Heart left ventricle (tissue), 16 donors: ENCODE data around the gene FUBP1. TPM values are rescaled to one million over a fixed set of nuclear protein-coding genes. Genes with fewer than 3 reads are reported as not detected.

Experiments used
- ATAC-seq, 4 donors: fragments of 200-7000 bp; cut with Tn5 transposase; one replicate each; pipeline ENCODE4 v1.9.1; 2020 to 2022; ENCODE audit warnings: moderate library complexity in 4 of 4, mild to moderate bottlenecking in 3 of 4, moderate number of reproducible peaks in 1 of 4
- DNase-seq, 5 donors: peaks; one replicate each; pipeline ENCODE4 v3.0.0-alpha.2; 2020
- H3K27ac ChIP-seq, 12 donors: fragments of 200-600 bp; sonication (generic) in 4 of 12; one replicate each; pipeline versions ENCODE4 v1.5.0 to v1.8.0; 2016 to 2022; ENCODE audit warnings: mild to moderate bottlenecking in 2 of 12
- H3K27me3 ChIP-seq, 9 donors: fragments of 200-600 bp; sonication (generic) in 2 of 9; one replicate each; pipeline versions ENCODE4 v1.5.1 to v1.8.0; 2016 to 2022; ENCODE audit warnings: mild to moderate bottlenecking in 3 of 9
- H3K36me3 ChIP-seq, 9 donors: fragments of 200-600 bp; sonication (generic) in 2 of 9; one replicate each; pipeline versions ENCODE4 v1.5.0 to v1.8.0; 2018 to 2022; ENCODE audit warnings: mild to moderate bottlenecking in 2 of 9
- H3K4me1 ChIP-seq, 12 donors: fragments of 200-600 bp; sonication (generic) in 4 of 12; one replicate each; pipeline versions ENCODE4 v1.5.0 to v1.8.0; 2016 to 2022; ENCODE audit warnings: mild to moderate bottlenecking in 3 of 12
- H3K4me3 ChIP-seq, 12 donors: fragments of 200-600 bp; sonication (generic) in 4 of 12; one replicate each; pipeline versions ENCODE4 v1.5.0 to v1.8.0; 2017 to 2022; ENCODE audit warnings: mild to moderate bottlenecking in 9 of 12, moderate library complexity in 4 of 12
- H3K9me3 ChIP-seq, 12 donors: fragments of 200-600 bp; sonication (generic) in 4 of 12; one replicate each; pipeline versions ENCODE4 v1.5.0 to v1.8.0; 2016 to 2022; ENCODE audit warnings: mild to moderate bottlenecking in 1 of 12
- CTCF ChIP-seq, 12 donors: fragments of 200-600 bp; sonication (generic) in 4 of 12; IDR thresholded peaks; one replicate each; pipeline versions ENCODE4 v1.5.0 to v1.8.0; 2018 to 2022; ENCODE audit warnings: antibody characterized with exemption in 12 of 12, mild to moderate bottlenecking in 5 of 12
- POLR2A ChIP-seq, 2 donors: fragments of 450-650 bp; IDR thresholded peaks; one replicate each; pipeline ENCODE4 v1.6.1; 2017; ENCODE audit warnings: antibody characterized with exemption in 2 of 2, mild to moderate bottlenecking in 2 of 2, moderate library complexity in 2 of 2
- WGBS, 4 donors: extraction: QIAGEN DNeasy Blood & Tissue Kit in 2 of 4; methylation state at CpG; one replicate each; pipeline versions ENCODE4 v1.1.5 to v1.1.7; 2013 to 2018; 5-methylcytosine and 5-hydroxymethylcytosine counted together
- intact Hi-C, 10 donors: fragments of 100-400 bp; cut with DNase I; formaldehyde crosslinking; loops; one replicate each; pipeline versions ENCODE4 v1.11.1 to v1.14.2; 2022
- polyA plus RNA-seq, 2 donors: library from polyadenylated mRNA; stranded (reverse); fragments of 200-250 nt; gene quantifications; one replicate each; pipeline ENCODE4 v1.2.3, GENCODE V29; 2013
- total RNA-seq, 9 donors: library from RNA; depleted of rRNA in 2 of 9; stranded (reverse); fragments of >200 nt in 2 of 9; fragmentation: NEBNext Ultra II Directional in 3 of 9; extraction: Animal tissue kit (Norgen Biotek cat#: 25700) in 3 of 9; gene quantifications; one replicate each; pipeline versions ENCODE4 v1.1.0 to v1.2.4, GENCODE V29; 2016 to 2023
- donor health status: ischemic (EF 13 %, LVEDD 7.1; RV severe dilation, severe dysfunction).
- donor health status: healthy with polysubstance abuse.
- donor health status: DM: no; HTN: yes; CAD: no.
- donor health status: DM: no; HTN: no; CAD: no.
- donor health status: ischemic (EF 25% LVEDD 6.9; RV normal size, moderate dysfunction).
- donor health status: ischemic (EF 25% LVEDD 5.7; RV mildly dilated, moderate dysfunction).
- donor health status: healthy.
- donor health status: DM: yes; HTN: yes; CAD: no.
- donor health status: ischemic (EF 35%, LVEDD 5.7; RV mildly dilated, moderate dysfunction).
- donor health status: nonischemic (EF 11% LVEDD 7.7; RV severe dilation, severe dysfunction).
- donor health status: DM: yes; HTN: yes; CAD: no.
- donor health status: PGD.
- donor health status: ischemic (EF 29% LVEDD 5.4; RV normal size, mild dysfunction).
- donor health status: nonischemic (EF 23%, LVEDD 6.1; RV moderate dilation, normal function).

FUBP1 gene
- total and polyA plus RNA-seq, 11 donors: 27.0 to 78.9 (median 54.1) TPM

- no peaks in the 10 kb centered on the region for H3K27me3 ChIP-seq
- peak overlapping the region in 8 of 12 donors; percentile 2 to 39 (median 22) for H3K27ac ChIP-seq
- 69 to 75% (median 73%) methylated on average over 2 of the region's 2 CpGs for WGBS, 4 donors
- H3K36me3 ChIP-seq: peaks cover 0 to 33% (median 28%) of the 10 kb centered on the region in 9 donors
- no peak for DNase-seq
- no peak for ATAC-seq
- H3K4me3 ChIP-seq: peak overlapping the region in 7 of 12 donors; percentile 12 to 73 (median 66)
- H3K4me1 ChIP-seq: peaks cover 0 to 60% (median 28%) of the 10 kb centered on the region in 12 donors
- intact Hi-C loops: loop anchor here in 1 of 10 donors (5.0 kb wide), 1 partner anchor 34 kb away; the partner anchor contains the start of gene FUBP1
- TF ChIP-seq POLR2A (IDR thresholded peaks at IDR 0.05) (no peak), CTCF (IDR thresholded peaks at IDR 0.05) (no peak)
- no peaks in the 10 kb centered on the region for H3K9me3 ChIP-seq
Observed at GRCh38 chr1:78011050-78011449, 32.2 kb upstream of the FUBP1 start.

DNA sequence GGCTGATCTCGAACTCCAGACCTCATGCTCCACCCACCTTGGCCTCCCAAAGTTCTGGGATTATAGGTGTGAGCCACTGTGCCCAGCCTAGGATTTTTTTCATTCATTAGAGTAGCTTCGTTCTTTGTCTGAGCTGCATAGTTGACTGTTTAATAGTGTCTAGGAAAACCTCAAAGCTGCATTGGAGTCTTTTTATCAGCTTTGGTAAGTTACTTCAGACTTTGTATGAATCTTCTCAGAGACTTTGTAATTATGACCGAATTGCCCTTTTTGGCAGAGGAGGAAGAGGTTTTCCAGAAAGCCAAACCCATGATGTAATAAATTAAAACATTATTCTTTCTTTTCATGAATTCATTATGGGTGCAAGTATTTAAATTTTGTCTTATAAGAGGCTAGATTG, 31.0 kb upstream of the FUBP1 start:
- DNase-seq (no peak), ATAC-seq (peak in 1 of 4 donors; percentile 32)
- H3K27me3 ChIP-seq: no peaks in the 10 kb centered on the region
- H3K36me3 ChIP-seq: peaks cover 0 to 22% (median 21%) of the 10 kb centered on the region in 9 donors
- intact Hi-C loops: loop anchor here in 5 of 10 donors (5.0 to 10.0 kb wide), 3 partner anchors 33 to 105 kb away; partner anchors contain the start of genes GIPC2 (in 3 of the 5) and FUBP1 (in 1 of the 5)
- H3K4me1 ChIP-seq: peaks cover 0 to 58% (median 27%) of the 10 kb centered on the region in 12 donors
- H3K27ac ChIP-seq: peak overlapping the region in 9 of 12 donors; percentile 7 to 39 (median 19)
- no peak for TF ChIP-seq CTCF (IDR thresholded peaks at IDR 0.05)
- TF ChIP-seq POLR2A (IDR thresholded peaks at IDR 0.05): no peak
- WGBS, 4 donors: 40 to 69% (median 51%) methylated on average over 3 of the region's 3 CpGs
- H3K9me3 ChIP-seq: no peaks in the 10 kb centered on the region
- H3K4me3 ChIP-seq: peak overlapping the region in 8 of 12 donors; percentile 56 to 73 (median 66)

- no peak for ATAC-seq
- peak overlapping the region in 9 of 12 donors; percentile 56 to 73 (median 66) for H3K4me3 ChIP-seq
- H3K9me3 ChIP-seq: no peaks in the 10 kb centered on the region
- intact Hi-C loops: loop anchor here in 4 of 10 donors (5.0 to 10.0 kb wide), 2 partner anchors 38 to 106 kb away; partner anchors contain the start of gene GIPC2 (in 3 of the 4)
- 62 to 77% (median 65%) methylated on average over 3 of the region's 3 CpGs for WGBS, 4 donors
- H3K27ac ChIP-seq: peak overlapping the region in 5 of 12 donors; percentile 7 to 39 (median 28)
- no peak for DNase-seq
- no peaks in the 10 kb centered on the region for H3K27me3 ChIP-seq
- TF ChIP-seq CTCF (IDR thresholded peaks at IDR 0.05) (no peak), POLR2A (IDR thresholded peaks at IDR 0.05) (no peak)
- H3K4me1 ChIP-seq: peaks cover 0 to 52% (median 25%) of the 10 kb centered on the region in 12 donors
- peaks cover 0 to 16% (median 15%) of the 10 kb centered on the region in 9 donors for H3K36me3 ChIP-seq
Observed at GRCh38 chr1:78009276-78009675, 30.4 kb upstream of the FUBP1 start.

DNA sequence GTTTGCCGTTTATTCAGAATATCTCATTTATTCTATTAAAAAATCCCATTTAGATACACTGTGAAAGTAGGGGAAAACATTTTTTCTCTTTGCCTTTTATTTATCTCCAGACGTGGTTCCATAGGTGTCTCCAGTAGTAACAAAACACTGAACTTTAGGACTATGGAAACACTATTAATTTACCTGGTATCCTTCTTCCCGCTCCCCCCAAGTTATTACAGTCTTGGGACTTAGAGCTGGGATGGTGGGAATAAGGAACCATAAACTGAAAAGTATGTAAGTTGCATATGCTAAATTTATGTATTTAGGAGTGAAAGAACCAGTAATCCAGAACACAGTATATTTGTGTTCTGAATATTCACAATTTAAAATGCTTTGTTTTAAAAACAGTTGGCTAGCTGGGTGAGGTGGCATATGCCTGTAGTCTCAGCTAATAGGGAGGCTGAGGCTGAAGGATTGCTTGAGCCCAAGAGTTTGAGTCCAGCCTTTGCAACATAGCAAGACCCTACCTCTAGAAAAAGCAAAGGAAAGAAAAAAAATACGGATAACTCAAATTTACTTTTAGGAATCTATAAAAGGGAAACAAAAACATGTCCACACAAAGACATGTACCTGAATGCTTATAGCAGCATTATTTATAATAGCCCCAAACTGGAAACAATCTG, 28.9 kb upstream of the FUBP1 start:
- DNase-seq: no peak
- Histone ChIP-seq H3K4me3 (peak overlapping the region in 11 of 12 donors; percentile 53 to 73 (median 66)), H3K27ac (peak overlapping the region in 5 of 12 donors; percentile 6 to 96 (median 92)), H3K9me3 (no peaks in the 10 kb centered on the region), H3K27me3 (no peaks in the 10 kb centered on the region), H3K36me3 (peaks cover 0 to 3% (median under 1%) of the 10 kb centered on the region in 9 donors), H3K4me1 (peaks cover 0 to 58% (median 32%) of the 10 kb centered on the region in 12 donors)
- intact Hi-C loops: loop anchor here in 4 of 10 donors (5.0 to 10.0 kb wide), 2 partner anchors 39 to 107 kb away; partner anchors contain the start of gene GIPC2 (in 3 of the 4)
- no peak for ATAC-seq
- TF ChIP-seq CTCF (IDR thresholded peaks at IDR 0.05) (no peak), POLR2A (IDR thresholded peaks at IDR 0.05) (no peak)
- WGBS, 4 donors: 53 to 75% (median 62%) methylated on average over 4 of the region's 4 CpGs
